Measurements from ENCODE around the gene LUC7L.

GRCh38 chr16:273547-274421 is 44.5 kb upstream of the LUC7L start:
- TF ChIP-seq CTCF (optimal IDR thresholded peaks at IDR 0.05 in 1 of 3, IDR thresholded peaks at IDR 0.05 in 1 of 3, conservative IDR thresholded peaks at IDR 0.05 in 1 of 3; ENCODE audit: extremely low read depth in 1 of 3, insufficient read depth in 2 of 3, low read length in 3 of 3) (no peak), EZH2 (IDR thresholded peaks at IDR 0.05; ENCODE audit: low read length) (no peak)

Measured in keratinocyte (primary cell).